HEK293 (cell line): Measurements from ENCODE around the gene DNAH1.

Source experiments
- CTCF ChIP-seq: fragments of 450-650 bp; formaldehyde crosslinking; IDR thresholded peaks from 2 replicates; pipeline ENCODE4 v1.5.1; 2016; ENCODE audit warnings: missing biosample characterization, missing genetic modification characterization
- PATZ1 ChIP-seq: fragments of 450-650 bp; formaldehyde crosslinking; IDR thresholded peaks from 2 replicates; pipeline ENCODE4 v1.5.1; 2016; ENCODE audit warnings: missing biosample characterization, missing genetic modification characterization
- SETDB1 ChIP-seq: IDR thresholded peaks from one replicate; pipeline ENCODE4 v1.6.1; 2017; ENCODE audit warnings: mild to moderate bottlenecking, low read length, moderate library complexity, mixed read lengths; ENCODE audit not compliant: insufficient read length
- ZNF658 ChIP-seq: fragments of 450-650 bp; formaldehyde crosslinking; IDR thresholded peaks from 2 replicates; pipeline ENCODE4; 2016; ENCODE audit warnings: missing biosample characterization, missing genetic modification characterization
- ZNF670 ChIP-seq: fragments of 450-650 bp; formaldehyde crosslinking; IDR thresholded peaks from 2 replicates; pipeline ENCODE4 v1.5.1; 2016; ENCODE audit warnings: missing biosample characterization, missing genetic modification characterization, low read depth
- TF ChIP-seq, protein P1 (sequence below): fragments of 450-650 bp; formaldehyde crosslinking; IDR thresholded peaks from 2 replicates; pipeline ENCODE4 v1.5.1; 2016; ENCODE audit warnings: missing biosample characterization, missing genetic modification characterization, low read depth
- TF ChIP-seq, protein P2 (sequence below): fragments of 450-650 bp; formaldehyde crosslinking; IDR thresholded peaks from 2 replicates; pipeline ENCODE4 v1.5.1; 2017; ENCODE audit warnings: missing biosample characterization, missing genetic modification characterization

- TF ChIP-seq ZNF658 (tag by site-specific recombination) (no peak), ZNF670 (tag by site-specific recombination) (no peak), SETDB1 (no peak), PATZ1 (tag by site-specific recombination) (no peak), CTCF (tag by site-specific recombination) (no peak)
- TF ChIP-seq, protein P1, sequence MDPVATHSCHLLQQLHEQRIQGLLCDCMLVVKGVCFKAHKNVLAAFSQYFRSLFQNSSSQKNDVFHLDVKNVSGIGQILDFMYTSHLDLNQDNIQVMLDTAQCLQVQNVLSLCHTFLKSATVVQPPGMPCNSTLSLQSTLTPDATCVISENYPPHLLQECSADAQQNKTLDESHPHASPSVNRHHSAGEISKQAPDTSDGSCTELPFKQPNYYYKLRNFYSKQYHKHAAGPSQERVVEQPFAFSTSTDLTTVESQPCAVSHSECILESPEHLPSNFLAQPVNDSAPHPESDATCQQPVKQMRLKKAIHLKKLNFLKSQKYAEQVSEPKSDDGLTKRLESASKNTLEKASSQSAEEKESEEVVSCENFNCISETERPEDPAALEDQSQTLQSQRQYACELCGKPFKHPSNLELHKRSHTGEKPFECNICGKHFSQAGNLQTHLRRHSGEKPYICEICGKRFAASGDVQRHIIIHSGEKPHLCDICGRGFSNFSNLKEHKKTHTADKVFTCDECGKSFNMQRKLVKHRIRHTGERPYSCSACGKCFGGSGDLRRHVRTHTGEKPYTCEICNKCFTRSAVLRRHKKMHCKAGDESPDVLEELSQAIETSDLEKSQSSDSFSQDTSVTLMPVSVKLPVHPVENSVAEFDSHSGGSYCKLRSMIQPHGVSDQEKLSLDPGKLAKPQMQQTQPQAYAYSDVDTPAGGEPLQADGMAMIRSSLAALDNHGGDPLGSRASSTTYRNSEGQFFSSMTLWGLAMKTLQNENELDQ (tag by site-specific recombination) = no peak
- TF ChIP-seq, protein P2, sequence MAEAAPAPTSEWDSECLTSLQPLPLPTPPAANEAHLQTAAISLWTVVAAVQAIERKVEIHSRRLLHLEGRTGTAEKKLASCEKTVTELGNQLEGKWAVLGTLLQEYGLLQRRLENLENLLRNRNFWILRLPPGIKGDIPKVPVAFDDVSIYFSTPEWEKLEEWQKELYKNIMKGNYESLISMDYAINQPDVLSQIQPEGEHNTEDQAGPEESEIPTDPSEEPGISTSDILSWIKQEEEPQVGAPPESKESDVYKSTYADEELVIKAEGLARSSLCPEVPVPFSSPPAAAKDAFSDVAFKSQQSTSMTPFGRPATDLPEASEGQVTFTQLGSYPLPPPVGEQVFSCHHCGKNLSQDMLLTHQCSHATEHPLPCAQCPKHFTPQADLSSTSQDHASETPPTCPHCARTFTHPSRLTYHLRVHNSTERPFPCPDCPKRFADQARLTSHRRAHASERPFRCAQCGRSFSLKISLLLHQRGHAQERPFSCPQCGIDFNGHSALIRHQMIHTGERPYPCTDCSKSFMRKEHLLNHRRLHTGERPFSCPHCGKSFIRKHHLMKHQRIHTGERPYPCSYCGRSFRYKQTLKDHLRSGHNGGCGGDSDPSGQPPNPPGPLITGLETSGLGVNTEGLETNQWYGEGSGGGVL (tag by site-specific recombination) = no peak
Observed at GRCh38 chr3:52318186-52318816, 2.2 kb downstream of the DNAH1 start.
